ENCODE measurements around the gene S100PBP. TPM values are rescaled to one million over a fixed set of nuclear protein-coding genes. Genes with fewer than 3 reads are reported as not detected.

The S100PBP gene
- polyA plus RNA-seq, 1 of the 3 experiments (the other 2 are of a cell fraction), result 13.2 TPM

DNA sequence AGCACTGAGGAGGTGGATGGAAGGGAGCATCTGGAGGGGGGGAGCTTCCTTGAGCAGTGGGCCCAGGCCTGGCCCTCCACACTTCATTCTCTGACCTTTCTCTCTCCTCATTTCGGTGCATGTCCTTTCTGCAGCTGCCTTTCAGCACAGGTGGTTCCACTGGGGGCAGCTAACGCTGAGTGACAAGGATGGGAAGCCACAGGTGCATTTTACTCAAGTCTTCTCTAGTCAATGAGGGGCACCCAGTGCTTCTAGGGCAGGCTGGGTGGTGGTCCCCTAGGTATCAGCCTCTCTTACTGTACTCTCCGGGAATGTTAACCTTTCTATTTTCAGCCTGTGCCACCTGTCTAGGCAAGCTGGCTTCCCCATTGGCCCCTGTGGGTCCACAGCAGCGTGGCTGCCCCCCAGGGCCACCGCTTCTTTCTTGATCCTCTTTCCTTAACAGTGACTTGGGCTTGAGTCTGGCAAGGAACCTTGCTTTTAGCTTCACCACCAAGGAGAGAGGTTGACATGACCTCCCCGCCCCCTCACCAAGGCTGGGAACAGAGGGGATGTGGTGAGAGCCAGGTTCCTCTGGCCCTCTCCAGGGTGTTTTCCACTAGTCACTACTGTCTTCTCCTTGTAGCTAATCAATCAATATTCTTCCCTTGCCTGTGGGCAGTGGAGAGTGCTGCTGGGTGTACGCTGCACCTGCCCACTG is 43.5 kb upstream of the S100PBP start:
- no peaks in the 10 kb centered on the region for H3K9me2 ChIP-seq
- H3K79me2 ChIP-seq (ENCODE audit: insufficient read depth), result no peaks in the 10 kb centered on the region
- peaks cover 42% of the 10 kb centered on the region for H3F3A ChIP-seq (replicated peaks; ENCODE audit: insufficient read depth)
- no peak overlapping the region for H2AFZ ChIP-seq (ENCODE audit: low read depth)
- no peak for DNase-seq
- H3K27ac ChIP-seq (ENCODE audit: low read depth in 2 of 2, low read length in 1 of 2), result peak overlapping the region; percentile 85 to 95; a peak in 3 of 4 replicates
- peaks cover 16 to 26% of the 10 kb centered on the region in 2 experiments for H3K4me1 ChIP-seq (ENCODE audit: control insufficient read depth in 1 of 2, insufficient read depth in 2 of 2, low read depth in 1 of 2, low read length in 1 of 2)
- H3K27me3 ChIP-seq (ENCODE audit: insufficient read depth), result no peaks in the 10 kb centered on the region
- H3K4me2 ChIP-seq, result no peak overlapping the region
- POLR2A ChIA-PET, result interaction anchor here (1.0 to 2.3 kb wide), 2 partner anchors 9 to 13 kb away, joined by 3 to 7 read pairs; no protein-coding TSS in a partner anchor
- H3K4me3 ChIP-seq (ENCODE audit: low read depth in 2 of 2, low read length in 1 of 2), result no peak overlapping the region
- CTCF ChIA-PET, result interaction anchor here (0.6 to 19.0 kb wide), 38 partner anchors 9 to 372 kb away, joined by 3 to 392 read pairs (median 5); partner anchors contain the start of genes S100PBP, SYNC and YARS1
- peaks cover 27 to 30% of the 10 kb centered on the region in 2 experiments for H3K36me3 ChIP-seq (replicated peaks in 1 of 2; ENCODE audit: control insufficient read depth in 1 of 2, insufficient read depth in 2 of 2, low read length in 1 of 2)
- WGBS (ENCODE audit: low lambda C conversion rate), result 92% methylated on average over 7 of the region's 7 CpGs
- no peaks in the 10 kb centered on the region for H3K9me3 ChIP-seq
- peaks cover 6% of the 10 kb centered on the region; the same call in 1 of the 2 replicates for H4K20me1 ChIP-seq (ENCODE audit: insufficient read depth)
- H3K9ac ChIP-seq, result no peak overlapping the region
- TF ChIP-seq NRF1 (IDR thresholded peaks at IDR 0.05; ENCODE audit: low read depth, low read length) (no peak), RXRA (IDR thresholded peaks at IDR 0.05; ENCODE audit: borderline replicate concordance, low read depth) (no peak), RFX5 (IDR thresholded peaks at IDR 0.05; ENCODE audit: low read length) (no peak)
- TF ChIP-seq, protein P1, sequence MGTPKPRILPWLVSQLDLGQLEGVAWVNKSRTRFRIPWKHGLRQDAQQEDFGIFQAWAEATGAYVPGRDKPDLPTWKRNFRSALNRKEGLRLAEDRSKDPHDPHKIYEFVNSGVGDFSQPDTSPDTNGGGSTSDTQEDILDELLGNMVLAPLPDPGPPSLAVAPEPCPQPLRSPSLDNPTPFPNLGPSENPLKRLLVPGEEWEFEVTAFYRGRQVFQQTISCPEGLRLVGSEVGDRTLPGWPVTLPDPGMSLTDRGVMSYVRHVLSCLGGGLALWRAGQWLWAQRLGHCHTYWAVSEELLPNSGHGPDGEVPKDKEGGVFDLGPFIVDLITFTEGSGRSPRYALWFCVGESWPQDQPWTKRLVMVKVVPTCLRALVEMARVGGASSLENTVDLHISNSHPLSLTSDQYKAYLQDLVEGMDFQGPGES (IDR thresholded peaks at IDR 0.05; ENCODE audit: low read depth, low read length), result no peak

DNA sequence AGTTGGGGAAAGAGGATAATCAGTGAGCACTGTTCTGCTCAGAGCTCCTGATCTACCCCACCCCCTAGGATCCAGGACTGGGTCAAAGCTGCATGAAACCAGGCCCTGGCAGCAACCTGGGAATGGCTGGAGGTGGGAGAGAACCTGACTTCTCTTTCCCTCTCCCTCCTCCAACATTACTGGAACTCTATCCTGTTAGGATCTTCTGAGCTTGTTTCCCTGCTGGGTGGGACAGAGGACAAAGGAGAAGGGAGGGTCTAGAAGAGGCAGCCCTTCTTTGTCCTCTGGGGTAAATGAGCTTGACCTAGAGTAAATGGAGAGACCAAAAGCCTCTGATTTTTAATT is 43.0 kb upstream of the S100PBP start:
- POLR2A ChIA-PET, result interaction anchor here (1.0 to 2.3 kb wide), 3 partner anchors 10 to 43 kb away, joined by 3 to 7 read pairs (median 3); partner anchors contain the start of genes S100PBP and YARS1
- no peaks in the 10 kb centered on the region for H3K27me3 ChIP-seq (ENCODE audit: insufficient read depth)
- CTCF ChIA-PET, result interaction anchor here (1.1 to 19.0 kb wide), 14 partner anchors 8 to 373 kb away, joined by 3 to 392 read pairs (median 11); partner anchors contain the start of genes S100PBP, SYNC and YARS1
- no peaks in the 10 kb centered on the region for H3K9me3 ChIP-seq
- no peaks in the 10 kb centered on the region for H3K79me2 ChIP-seq (ENCODE audit: insufficient read depth)
- H3K4me2 ChIP-seq, result no peak overlapping the region
- no peak for DNase-seq
- H2AFZ ChIP-seq (ENCODE audit: low read depth), result no peak overlapping the region
- peaks cover 6% of the 10 kb centered on the region; the same call in 1 of the 2 replicates for H4K20me1 ChIP-seq (ENCODE audit: insufficient read depth)
- peaks cover 47% of the 10 kb centered on the region for H3F3A ChIP-seq (replicated peaks; ENCODE audit: insufficient read depth)
- H3K4me1 ChIP-seq (ENCODE audit: control insufficient read depth in 1 of 2, insufficient read depth in 2 of 2, low read depth in 1 of 2, low read length in 1 of 2), result peaks cover 16 to 26% of the 10 kb centered on the region in 2 experiments
- H3K27ac ChIP-seq (ENCODE audit: low read depth in 2 of 2, low read length in 1 of 2), result peak overlapping the region; percentile 85 to 95
- H3K4me3 ChIP-seq (ENCODE audit: low read depth in 2 of 2, low read length in 1 of 2), result no peak overlapping the region
- H3K9ac ChIP-seq, result no peak overlapping the region
- TF ChIP-seq POLR2AphosphoS5 (IDR thresholded peaks at IDR 0.05; ENCODE audit: low read depth, low read length) (no peak), JUND (IDR thresholded peaks at IDR 0.05) (no peak), FOSL2 (IDR thresholded peaks at IDR 0.05; ENCODE audit: borderline replicate concordance, low read depth) (no peak), SIN3A (IDR thresholded peaks at IDR 0.05; ENCODE audit: borderline replicate concordance, low read depth, low read length) (no peak), RXRA (IDR thresholded peaks at IDR 0.05; ENCODE audit: borderline replicate concordance, low read depth) (no peak)
- TF ChIP-seq, protein P2, sequence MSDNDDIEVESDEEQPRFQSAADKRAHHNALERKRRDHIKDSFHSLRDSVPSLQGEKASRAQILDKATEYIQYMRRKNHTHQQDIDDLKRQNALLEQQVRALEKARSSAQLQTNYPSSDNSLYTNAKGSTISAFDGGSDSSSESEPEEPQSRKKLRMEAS (IDR thresholded peaks at IDR 0.05; ENCODE audit: low read depth), result no peak
- TF ChIP-seq, protein P3, sequence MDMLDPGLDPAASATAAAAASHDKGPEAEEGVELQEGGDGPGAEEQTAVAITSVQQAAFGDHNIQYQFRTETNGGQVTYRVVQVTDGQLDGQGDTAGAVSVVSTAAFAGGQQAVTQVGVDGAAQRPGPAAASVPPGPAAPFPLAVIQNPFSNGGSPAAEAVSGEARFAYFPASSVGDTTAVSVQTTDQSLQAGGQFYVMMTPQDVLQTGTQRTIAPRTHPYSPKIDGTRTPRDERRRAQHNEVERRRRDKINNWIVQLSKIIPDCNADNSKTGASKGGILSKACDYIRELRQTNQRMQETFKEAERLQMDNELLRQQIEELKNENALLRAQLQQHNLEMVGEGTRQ (IDR thresholded peaks at IDR 0.05; ENCODE audit: borderline replicate concordance, low read depth, low read length), result no peak
- TF ChIP-seq, protein P4, sequence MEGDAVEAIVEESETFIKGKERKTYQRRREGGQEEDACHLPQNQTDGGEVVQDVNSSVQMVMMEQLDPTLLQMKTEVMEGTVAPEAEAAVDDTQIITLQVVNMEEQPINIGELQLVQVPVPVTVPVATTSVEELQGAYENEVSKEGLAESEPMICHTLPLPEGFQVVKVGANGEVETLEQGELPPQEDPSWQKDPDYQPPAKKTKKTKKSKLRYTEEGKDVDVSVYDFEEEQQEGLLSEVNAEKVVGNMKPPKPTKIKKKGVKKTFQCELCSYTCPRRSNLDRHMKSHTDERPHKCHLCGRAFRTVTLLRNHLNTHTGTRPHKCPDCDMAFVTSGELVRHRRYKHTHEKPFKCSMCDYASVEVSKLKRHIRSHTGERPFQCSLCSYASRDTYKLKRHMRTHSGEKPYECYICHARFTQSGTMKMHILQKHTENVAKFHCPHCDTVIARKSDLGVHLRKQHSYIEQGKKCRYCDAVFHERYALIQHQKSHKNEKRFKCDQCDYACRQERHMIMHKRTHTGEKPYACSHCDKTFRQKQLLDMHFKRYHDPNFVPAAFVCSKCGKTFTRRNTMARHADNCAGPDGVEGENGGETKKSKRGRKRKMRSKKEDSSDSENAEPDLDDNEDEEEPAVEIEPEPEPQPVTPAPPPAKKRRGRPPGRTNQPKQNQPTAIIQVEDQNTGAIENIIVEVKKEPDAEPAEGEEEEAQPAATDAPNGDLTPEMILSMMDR (IDR thresholded peaks at IDR 0.05), result no peak
- TF ChIP-seq, protein P5, sequence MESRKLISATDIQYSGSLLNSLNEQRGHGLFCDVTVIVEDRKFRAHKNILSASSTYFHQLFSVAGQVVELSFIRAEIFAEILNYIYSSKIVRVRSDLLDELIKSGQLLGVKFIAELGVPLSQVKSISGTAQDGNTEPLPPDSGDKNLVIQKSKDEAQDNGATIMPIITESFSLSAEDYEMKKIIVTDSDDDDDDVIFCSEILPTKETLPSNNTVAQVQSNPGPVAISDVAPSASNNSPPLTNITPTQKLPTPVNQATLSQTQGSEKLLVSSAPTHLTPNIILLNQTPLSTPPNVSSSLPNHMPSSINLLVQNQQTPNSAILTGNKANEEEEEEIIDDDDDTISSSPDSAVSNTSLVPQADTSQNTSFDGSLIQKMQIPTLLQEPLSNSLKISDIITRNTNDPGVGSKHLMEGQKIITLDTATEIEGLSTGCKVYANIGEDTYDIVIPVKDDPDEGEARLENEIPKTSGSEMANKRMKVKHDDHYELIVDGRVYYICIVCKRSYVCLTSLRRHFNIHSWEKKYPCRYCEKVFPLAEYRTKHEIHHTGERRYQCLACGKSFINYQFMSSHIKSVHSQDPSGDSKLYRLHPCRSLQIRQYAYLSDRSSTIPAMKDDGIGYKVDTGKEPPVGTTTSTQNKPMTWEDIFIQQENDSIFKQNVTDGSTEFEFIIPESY (IDR thresholded peaks at IDR 0.05; ENCODE audit: borderline replicate concordance, low read depth), result no peak
- H3K9me2 ChIP-seq, result no peaks in the 10 kb centered on the region
- H3K36me3 ChIP-seq (replicated peaks in 1 of 2; ENCODE audit: control insufficient read depth in 1 of 2, insufficient read depth in 2 of 2, low read length in 1 of 2), result peaks cover 33 to 36% of the 10 kb centered on the region in 2 experiments

Data from SK-N-SH (cell line).